ENCODE measurements around the gene KLHL13.

- TF ChIP-seq CTCF (IDR thresholded peaks at IDR 0.05) = no peak
- TF ChIP-seq POLR2A (IDR thresholded peaks at IDR 0.05) = no peak
These were observed 91.4 kb downstream of the KLHL13 start for GRCh38 chrX:118025226-118025625.

All from breast epithelium (tissue), 3 donors.